ENCODE data around the gene CHCHD6.

The CHCHD6 gene

GRCh38 chr3:126900859-126901540, 197.0 kb downstream of the CHCHD6 start:
- DNase-seq, result no peak

GRCh38 chr3:126901631-126902030, 197.6 kb downstream of the CHCHD6 start:
- DNase-seq, result no peak

- DNase-seq, result no peak
Observed at GRCh38 chr3:126903521-126903920, 199.5 kb downstream of the CHCHD6 start.

GRCh38 chr3:126907557-126907956, 203.5 kb downstream of the CHCHD6 start:
- DNase-seq, result no peak

- no peak for DNase-seq
Observed at GRCh38 chr3:126908752-126909275, 204.8 kb downstream of the CHCHD6 start.

GRCh38 chr3:126910231-126910630, 206.2 kb downstream of the CHCHD6 start:
- DNase-seq, result no peak

- DNase-seq, result peak; percentile 79 to 94
Observed at GRCh38 chr3:126911162-126912026, 207.4 kb downstream of the CHCHD6 start.

GRCh38 chr3:126912027-126912422, 208.0 kb downstream of the CHCHD6 start:
- DNase-seq, result no peak

- no peak for DNase-seq
Observed at GRCh38 chr3:126912491-126913195, 208.6 kb downstream of the CHCHD6 start.

GRCh38 chr3:126913524-126913923, 209.5 kb downstream of the CHCHD6 start:
- no peak for DNase-seq

- DNase-seq, result no peak
Observed at GRCh38 chr3:126914226-126914625, 210.2 kb downstream of the CHCHD6 start.

GRCh38 chr3:126915015-126915414, 211.0 kb downstream of the CHCHD6 start:
- no peak for DNase-seq

- DNase-seq, result no peak
Observed at GRCh38 chr3:126916546-126916945, 212.5 kb downstream of the CHCHD6 start.

GRCh38 chr3:126917232-126917804, 213.3 kb downstream of the CHCHD6 start:
- DNase-seq, result no peak

- no peak for DNase-seq
Observed at GRCh38 chr3:126918355-126918821, 214.3 kb downstream of the CHCHD6 start.

- no peak for DNase-seq
Observed at GRCh38 chr3:126921085-126921824, 217.2 kb downstream of the CHCHD6 start.

- no peak for DNase-seq
Observed at GRCh38 chr3:126922466-126922865, 218.4 kb downstream of the CHCHD6 start.

- no peak for DNase-seq
Observed at GRCh38 chr3:126923423-126923822, 219.4 kb downstream of the CHCHD6 start.

GRCh38 chr3:126923895-126924294, 219.9 kb downstream of the CHCHD6 start:
- DNase-seq, result no peak

- DNase-seq, result no peak
Observed at GRCh38 chr3:126924458-126924857, 220.4 kb downstream of the CHCHD6 start.

GRCh38 chr3:126925411-126926171, 221.6 kb downstream of the CHCHD6 start:
- peak in 1 of 2 donors; percentile 7 for DNase-seq

Measured in bone marrow (tissue), 2 donors.